Activated CD4-positive, alpha-beta T cell treated with anti-CD3 and anti-CD28 coated beads for 1 hour (primary cell): ENCODE data around the gene APOC3.
"Not testable (repeated sequence)": the region's sequence is repeated elsewhere in the genome, so short reads cannot be mapped to it uniquely, and the experiment has no call there.

Experiments used
- DNase-seq: peaks from one replicate; pipeline ENCODE4 v3.0.0-alpha.2; 2020

APOC3 gene

GRCh38 chr11:116829525-116830183 lies at the start of gene APOC3:
Gene APOC3, plus strand, starts transcription at chr11:116829907. Its CDS starts 676 bp downstream, at chr11:116830583.
- no peak for DNase-seq

- no peak for DNase-seq
Measured at GRCh38 chr11:116782728-116783127, 47.0 kb upstream of the APOC3 start.

GRCh38 chr11:116786326-116786725 lies 43.4 kb upstream of the APOC3 start:
- no peak for DNase-seq

- no peak for DNase-seq
Measured at GRCh38 chr11:116786966-116787365, 42.7 kb upstream of the APOC3 start.

GRCh38 chr11:116787436-116787785 lies 42.3 kb upstream of the APOC3 start:
- DNase-seq, result no peak

GRCh38 chr11:116787786-116788486 lies 41.8 kb upstream of the APOC3 start, which contains the start of gene ZPR1:
Gene ZPR1, minus strand, starts transcription at chr11:116788023. Its CDS starts 33 bp downstream, at chr11:116787990.
- peak; percentile 75 for DNase-seq

- no peak for DNase-seq
Measured at GRCh38 chr11:116788534-116788933, 41.2 kb upstream of the APOC3 start.

- DNase-seq, result no peak
Measured at GRCh38 chr11:116788975-116789374, 40.7 kb upstream of the APOC3 start.

GRCh38 chr11:116790167-116791001 lies 39.3 kb upstream of the APOC3 start:
- DNase-seq, result no peak

GRCh38 chr11:116791002-116791812 lies 38.5 kb upstream of the APOC3 start:
- DNase-seq, result peak; percentile 59

GRCh38 chr11:116791813-116792143 lies 37.9 kb upstream of the APOC3 start, which contains the start of gene APOA5:
Gene APOA5, minus strand, starts transcription at chr11:116791879. Its CDS starts 19 bp downstream, at chr11:116791860.
- no peak for DNase-seq

GRCh38 chr11:116792144-116792868 lies 37.4 kb upstream of the APOC3 start:
- no peak for DNase-seq

- no peak for DNase-seq
Measured at GRCh38 chr11:116792869-116793771, 36.6 kb upstream of the APOC3 start.

- no peak for DNase-seq
Measured at GRCh38 chr11:116793772-116794097, 36.0 kb upstream of the APOC3 start.

- DNase-seq, result no peak
Measured at GRCh38 chr11:116794851-116795250, 34.9 kb upstream of the APOC3 start.

- DNase-seq, result no peak
Measured at GRCh38 chr11:116796548-116796947, 33.2 kb upstream of the APOC3 start.

- DNase-seq, result no peak
Measured at GRCh38 chr11:116797816-116798215, 31.9 kb upstream of the APOC3 start.

- no peak for DNase-seq
Measured at GRCh38 chr11:116798368-116798767, 31.3 kb upstream of the APOC3 start.

- DNase-seq, result no peak
Measured at GRCh38 chr11:116800610-116801009, 29.1 kb upstream of the APOC3 start.

GRCh38 chr11:116801662-116802061 lies 28.0 kb upstream of the APOC3 start:
- DNase-seq, result not testable (repeated sequence)

- no peak for DNase-seq
Measured at GRCh38 chr11:116804001-116804400, 25.7 kb upstream of the APOC3 start.
